Tibial artery (tissue), 4 donors: ENCODE results near the gene CEACAM3.
"Not testable (repeated sequence)": the region's sequence is repeated elsewhere in the genome, so short reads cannot be mapped to it uniquely, and the experiment has no call there.

ENCODE experiments used
- DNase-seq, 2 donors: peaks; one replicate each; pipeline ENCODE4 v3.0.0-alpha.2; 2019
- H3K27ac ChIP-seq, 2 donors: fragments of 200-600 bp; sonication (generic) in 1 of 2; 1 replicate in 1 of 2; 2 replicates in 1 of 2; pipeline ENCODE4 v1.5.1; 2018 to 2019; ENCODE audit warnings: mild to moderate bottlenecking in 1 of 2
- H3K27me3 ChIP-seq, 2 donors: fragments of 200-600 bp; sonication (generic) in 1 of 2; one replicate each; pipeline versions ENCODE4 v1.5.1 to v1.6.0; 2016 to 2019
- H3K36me3 ChIP-seq, 3 donors: fragments of 200-600 bp; sonication (generic) in 2 of 3; one replicate each; pipeline ENCODE4 v1.5.1; 2016 to 2019; ENCODE audit warnings: mild to moderate bottlenecking in 2 of 3
- H3K4me1 ChIP-seq, 4 donors: fragments of 200-600 bp; sonication (generic) in 2 of 4; 1 replicate in 3 of 4; 2 replicates in 1 of 4; pipeline ENCODE4 v1.5.1; 2016 to 2019
- H3K4me3 ChIP-seq, 2 donors: fragments of 200-600 bp; sonication (generic) in 1 of 2; 1 replicate in 1 of 2; 2 replicates in 1 of 2; pipeline ENCODE4 v1.5.1; 2018 to 2019; ENCODE audit warnings: mild to moderate bottlenecking in 2 of 2
- H3K9me3 ChIP-seq, 3 donors: fragments of 200-600 bp; sonication (generic) in 1 of 3; one replicate each; pipeline ENCODE4 v1.5.1; 2016 to 2019
- intact Hi-C: fragments of 100-400 bp; cut with DNase I; formaldehyde crosslinking; loops from one replicate; pipeline ENCODE4 v1.15.0; 2023; ENCODE audit warnings: low total_unique reads
- TF ChIP-seq, protein P1 (sequence below), 2 experiments: fragments of 200-600 bp in 1 of 2; fragments of 450-650 bp in 1 of 2; IDR thresholded peaks; one replicate each; pipeline ENCODE4 v1.5.1; 2017 to 2019; ENCODE audit warnings: antibody characterized with exemption in 2 of 2, mild to moderate bottlenecking in 1 of 2, moderate library complexity in 1 of 2

CEACAM3 gene

DNA sequence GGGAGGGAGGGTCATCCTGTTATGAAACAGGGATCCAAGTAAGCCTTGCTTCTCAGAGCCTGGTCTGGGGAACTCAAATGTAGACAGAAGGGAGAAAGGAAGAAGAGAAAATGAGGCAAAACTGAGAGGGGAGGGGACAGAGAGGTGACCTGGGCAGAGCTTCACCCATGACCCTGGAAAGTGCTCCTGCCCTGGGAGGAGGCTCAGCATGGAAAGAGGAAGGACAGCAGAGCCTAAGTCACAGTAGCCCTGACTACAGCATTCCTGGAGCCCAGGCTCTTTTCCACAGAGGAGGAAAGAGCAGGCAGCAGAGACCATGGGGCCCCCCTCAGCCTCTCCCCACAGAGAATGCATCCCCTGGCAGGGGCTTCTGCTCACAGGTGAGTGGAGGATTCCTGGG is at the start of gene CEACAM3:
Gene CEACAM3 (plus strand): TSS at position 226 of the 400 bp plus-strand sequence. CDS start 91 bp downstream, at position 317.
- TF ChIP-seq, protein P1, sequence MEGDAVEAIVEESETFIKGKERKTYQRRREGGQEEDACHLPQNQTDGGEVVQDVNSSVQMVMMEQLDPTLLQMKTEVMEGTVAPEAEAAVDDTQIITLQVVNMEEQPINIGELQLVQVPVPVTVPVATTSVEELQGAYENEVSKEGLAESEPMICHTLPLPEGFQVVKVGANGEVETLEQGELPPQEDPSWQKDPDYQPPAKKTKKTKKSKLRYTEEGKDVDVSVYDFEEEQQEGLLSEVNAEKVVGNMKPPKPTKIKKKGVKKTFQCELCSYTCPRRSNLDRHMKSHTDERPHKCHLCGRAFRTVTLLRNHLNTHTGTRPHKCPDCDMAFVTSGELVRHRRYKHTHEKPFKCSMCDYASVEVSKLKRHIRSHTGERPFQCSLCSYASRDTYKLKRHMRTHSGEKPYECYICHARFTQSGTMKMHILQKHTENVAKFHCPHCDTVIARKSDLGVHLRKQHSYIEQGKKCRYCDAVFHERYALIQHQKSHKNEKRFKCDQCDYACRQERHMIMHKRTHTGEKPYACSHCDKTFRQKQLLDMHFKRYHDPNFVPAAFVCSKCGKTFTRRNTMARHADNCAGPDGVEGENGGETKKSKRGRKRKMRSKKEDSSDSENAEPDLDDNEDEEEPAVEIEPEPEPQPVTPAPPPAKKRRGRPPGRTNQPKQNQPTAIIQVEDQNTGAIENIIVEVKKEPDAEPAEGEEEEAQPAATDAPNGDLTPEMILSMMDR (IDR thresholded peaks at IDR 0.05) = no peak
- no peaks in the 10 kb centered on the region for H3K9me3 ChIP-seq
- H3K36me3 ChIP-seq = no peaks in the 10 kb centered on the region
- no peaks in the 10 kb centered on the region for H3K4me1 ChIP-seq
- no peak within 1 kb of the TSS for H3K4me3 ChIP-seq
- H3K27ac ChIP-seq = no peak within 1 kb of the TSS
- DNase-seq = no peak
- H3K27me3 ChIP-seq = peaks cover 0 to 30% of the 10 kb centered on the region in 2 donors
- intact Hi-C loops = no loop called here

DNA sequence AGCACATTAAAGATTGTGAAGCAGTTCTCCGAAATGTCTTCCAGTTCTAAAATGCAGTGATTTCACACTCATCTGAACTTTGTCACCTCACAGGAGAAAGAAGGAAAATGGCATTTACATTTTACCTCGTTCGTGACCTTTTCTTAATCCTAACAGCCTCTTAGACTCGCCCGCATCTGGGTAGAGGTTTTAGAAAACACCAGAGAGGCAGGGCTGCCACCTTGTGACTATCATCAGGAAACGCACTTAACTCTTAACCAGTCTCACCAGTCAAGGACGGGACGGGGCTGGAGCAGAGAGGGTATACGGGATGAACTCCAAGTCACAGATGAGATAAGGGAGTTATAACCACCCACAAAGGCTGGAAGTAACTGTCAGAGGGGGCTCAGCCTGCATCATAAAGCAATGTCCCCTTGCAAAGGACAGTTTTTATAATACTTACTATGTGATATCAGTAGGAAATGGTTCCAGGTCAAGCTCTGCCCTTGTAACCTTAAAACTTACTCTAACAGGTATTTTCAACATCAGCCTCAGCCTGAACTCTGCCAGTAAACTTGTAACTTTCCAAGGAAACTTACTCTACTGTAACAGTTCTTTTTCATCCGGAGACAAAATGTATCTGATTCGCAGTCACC is 49.7 kb upstream of the CEACAM3 start:
- Histone ChIP-seq H3K27me3 (peaks cover 0 to 14% of the 10 kb centered on the region in 2 donors), H3K9me3 (no peaks in the 10 kb centered on the region), H3K4me3 (no peak overlapping the region), H3K36me3 (no peaks in the 10 kb centered on the region), H3K4me1 (no peaks in the 10 kb centered on the region), H3K27ac (no peak overlapping the region)
- no peak for DNase-seq
- intact Hi-C loops = no loop called here
- TF ChIP-seq, protein P1 (IDR thresholded peaks at IDR 0.05) = peak in 1 of 2 experiments; percentile 2

DNA sequence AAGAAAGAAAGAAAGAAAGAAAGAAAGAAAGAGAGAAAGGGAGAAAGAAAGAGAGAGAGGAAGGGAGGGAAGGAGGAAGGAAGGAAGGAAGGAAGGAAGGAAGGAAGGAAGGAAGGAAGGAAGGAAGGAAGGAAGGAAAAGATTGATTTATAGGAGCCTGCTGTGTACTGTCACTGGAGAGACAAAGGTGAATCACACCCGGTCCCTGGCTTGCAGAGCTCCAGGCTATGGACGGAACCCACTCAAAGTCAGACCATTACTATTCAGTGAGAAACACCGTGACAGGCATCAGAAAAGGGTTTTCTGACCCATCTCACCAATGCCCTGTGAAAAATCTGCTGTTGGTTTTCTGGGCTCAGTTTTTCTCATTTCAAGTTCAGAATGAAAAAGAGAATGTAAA is 48.4 kb upstream of the CEACAM3 start:
- intact Hi-C loops = no loop called here
- no peak overlapping the region for H3K27ac ChIP-seq
- TF ChIP-seq, protein P1 (IDR thresholded peaks at IDR 0.05) = no peak

DNA sequence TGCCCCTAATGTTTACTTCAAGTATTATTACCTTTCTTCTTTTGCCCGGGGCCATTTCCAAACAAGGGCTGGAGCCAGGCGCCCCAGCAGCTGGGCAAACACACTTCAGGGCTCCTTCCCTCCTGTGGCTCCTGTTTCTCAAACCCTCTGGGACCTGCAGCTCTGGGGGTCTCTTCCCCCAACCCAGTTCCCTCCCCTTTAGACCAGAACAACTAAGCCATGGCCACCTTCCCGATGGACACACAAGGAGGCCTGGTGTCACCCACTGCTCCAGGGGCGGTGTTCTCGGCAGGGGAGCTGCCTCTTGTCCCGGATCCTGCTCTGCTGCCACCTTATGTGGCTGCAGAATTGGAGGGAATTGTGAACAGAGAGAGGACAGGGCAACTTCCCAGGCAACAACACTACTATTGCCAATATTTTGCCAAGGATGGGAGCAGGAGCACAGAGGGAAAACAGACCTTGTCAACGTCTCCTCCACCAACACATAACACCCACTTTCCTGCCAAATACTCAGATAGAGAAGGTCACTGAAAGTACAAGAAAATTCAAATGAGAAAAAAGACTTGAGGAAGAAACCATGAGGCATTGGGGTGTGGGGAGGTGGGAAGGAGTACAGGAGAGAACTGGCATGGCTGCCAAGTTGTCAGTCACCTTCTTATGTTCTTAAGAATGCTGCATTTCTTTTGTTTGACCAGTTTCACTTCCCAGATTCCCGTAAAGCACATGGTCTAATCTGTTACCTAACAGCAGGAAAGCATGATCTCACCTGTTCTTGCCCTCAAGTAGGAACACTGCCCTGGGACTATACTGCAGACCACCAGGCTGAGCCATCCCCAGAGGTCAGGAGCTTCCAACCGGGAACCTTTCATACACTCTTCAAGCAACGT is 45.9 kb upstream of the CEACAM3 start:
- H3K27ac ChIP-seq, H3K36me3 ChIP-seq, DNase-seq, H3K4me1 ChIP-seq, H3K9me3 ChIP-seq, intact Hi-C loops, H3K4me3 ChIP-seq: not testable (repeated sequence)
- H3K27me3 ChIP-seq = peaks cover 0 to 27% of the 10 kb centered on the region in 2 donors

More for the DNA sequence above, 48.4 kb upstream of the CEACAM3 start:
- Histone ChIP-seq H3K36me3 (no peaks in the 10 kb centered on the region), H3K4me3 (no peak overlapping the region), H3K4me1 (no peaks in the 10 kb centered on the region), H3K9me3 (no peaks in the 10 kb centered on the region), H3K27me3 (peaks cover 0 to 14% of the 10 kb centered on the region in 2 donors)
- DNase-seq = no peak

DNA sequence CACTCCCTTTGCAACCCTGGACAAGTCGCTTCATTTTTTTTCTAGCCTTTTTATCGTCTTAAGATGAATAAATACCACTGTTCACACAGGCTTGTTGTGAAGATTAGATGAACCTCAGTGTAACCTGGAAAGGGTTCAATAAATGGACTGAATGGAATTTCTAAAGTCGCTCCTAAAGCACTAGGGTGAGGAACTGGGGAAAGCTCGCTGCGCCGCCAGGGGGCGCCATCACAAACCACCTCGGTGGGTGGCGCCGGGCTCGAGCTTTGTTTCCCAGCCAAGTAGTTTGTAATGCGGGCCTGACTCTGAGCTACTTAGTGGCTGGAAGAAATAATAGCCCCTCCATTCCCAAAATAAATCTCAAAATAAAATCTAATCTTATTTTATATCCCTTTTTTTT is 43.2 kb upstream of the CEACAM3 start:
- Histone ChIP-seq H3K4me1 (no peaks in the 10 kb centered on the region), H3K4me3 (no peak overlapping the region), H3K9me3 (no peaks in the 10 kb centered on the region), H3K36me3 (no peaks in the 10 kb centered on the region), H3K27ac (no peak overlapping the region), H3K27me3 (peaks cover 0 to 20% of the 10 kb centered on the region in 2 donors)
- TF ChIP-seq, protein P1 (IDR thresholded peaks at IDR 0.05) = peak; percentile 10 to 41
- DNase-seq = peak in 1 of 2 donors; percentile 28
- intact Hi-C loops = no loop called here
